H9 (cell line): ENCODE results near the gene TRIO. TPM values are rescaled to one million over a fixed set of nuclear protein-coding genes. Genes with fewer than 3 reads are reported as not detected.

ENCODE experiments used
- DNase-seq: peaks from one replicate; pipeline ENCODE4 v3.0.0-alpha.2; 2017
- H2AFZ ChIP-seq: one replicate; pipeline ENCODE4 v1.6.1; 2013; ENCODE audit warnings: mild to moderate bottlenecking, low read length, control low read depth, moderate library complexity
- H2AK5ac ChIP-seq: 2 replicates; pipeline ENCODE4 v1.6.1; 2013; ENCODE audit warnings: low read length, control low read depth, mixed read lengths; ENCODE audit not compliant: insufficient read length
- H2BK120ac ChIP-seq: one replicate; pipeline ENCODE4 v1.6.1; 2013; ENCODE audit warnings: low read depth, mild to moderate bottlenecking, low read length, control low read depth, inconsistent platforms; ENCODE audit not compliant: poor library complexity, severe bottlenecking
- H2BK12ac ChIP-seq: 2 replicates; pipeline ENCODE4 v1.6.1; 2013; ENCODE audit warnings: low read length, control low read depth, mixed read lengths, low read depth; ENCODE audit not compliant: insufficient read length
- H2BK15ac ChIP-seq: 2 replicates; pipeline ENCODE4 v1.6.1; 2013; ENCODE audit warnings: low read depth, low read length, control low read depth
- H2BK20ac ChIP-seq: one replicate; pipeline ENCODE4 v1.6.1; 2013; ENCODE audit warnings: low read depth, mild to moderate bottlenecking, low read length, control low read depth, inconsistent platforms; ENCODE audit not compliant: poor library complexity, severe bottlenecking
- H2BK5ac ChIP-seq: 2 replicates; pipeline ENCODE4 v1.6.1; 2013; ENCODE audit warnings: low read length, control low read depth, mixed read lengths; ENCODE audit not compliant: insufficient read length
- H3K14ac ChIP-seq: 2 replicates; pipeline ENCODE4 v1.6.1; 2013; ENCODE audit warnings: low read length, control low read depth; ENCODE audit not compliant: insufficient read depth
- H3K18ac ChIP-seq: 2 replicates; pipeline ENCODE4 v1.6.1; 2013; ENCODE audit warnings: low read depth, mild to moderate bottlenecking, mixed read lengths, low read length, control low read depth; ENCODE audit not compliant: insufficient read length
- H3K23ac ChIP-seq: 2 replicates; pipeline ENCODE4 v1.6.1; 2013; ENCODE audit warnings: low read length, control low read depth, mixed read lengths, low read depth; ENCODE audit not compliant: insufficient read length
- H3K23me2 ChIP-seq: 2 replicates; pipeline ENCODE4 v1.6.1; 2013; ENCODE audit warnings: low read depth, mild to moderate bottlenecking, mixed read lengths, low read length, control low read depth; ENCODE audit not compliant: insufficient read length, poor library complexity, severe bottlenecking
- H3K27ac ChIP-seq: 2 replicates; pipeline ENCODE4 v1.5.1; 2013; ENCODE audit warnings: low read length, control low read depth, mixed read lengths, low read depth; ENCODE audit not compliant: insufficient read length
- H3K27me3 ChIP-seq: 2 replicates; pipeline ENCODE4 v1.6.1; 2013; ENCODE audit warnings: low read length, control low read depth, inconsistent platforms; ENCODE audit not compliant: insufficient read depth
- H3K4ac ChIP-seq: 2 replicates; pipeline ENCODE4 v1.6.1; 2013; ENCODE audit warnings: low read depth, mild to moderate bottlenecking, control low read depth, inconsistent platforms, low read length, moderate library complexity
- H3K4me1 ChIP-seq: 2 replicates; pipeline ENCODE4 v1.6.1; 2013; ENCODE audit warnings: low read length, control low read depth, inconsistent platforms; ENCODE audit not compliant: insufficient read depth
- H3K4me2 ChIP-seq: 2 replicates; pipeline ENCODE4 v1.6.1; 2013; ENCODE audit warnings: low read length, control low read depth, mixed read lengths; ENCODE audit not compliant: insufficient read length, insufficient read depth
- H3K56ac ChIP-seq: 2 replicates; pipeline ENCODE4 v1.6.1; 2013; ENCODE audit warnings: low read depth, mild to moderate bottlenecking, mixed read lengths, low read length, control low read depth; ENCODE audit not compliant: insufficient read length
- H3K79me1 ChIP-seq: 2 replicates; pipeline ENCODE4 v1.6.1; 2013; ENCODE audit warnings: low read depth, mild to moderate bottlenecking, moderate library complexity, low read length, control low read depth, inconsistent platforms; ENCODE audit not compliant: insufficient read depth, poor library complexity, severe bottlenecking
- H3K79me2 ChIP-seq: 2 replicates; pipeline ENCODE4 v1.6.1; 2013; ENCODE audit warnings: low read length, control low read depth, inconsistent platforms; ENCODE audit not compliant: insufficient read depth
- H3K9ac ChIP-seq: 2 replicates; pipeline ENCODE4 v1.6.1; 2013; ENCODE audit warnings: low read length, control low read depth, mixed read lengths; ENCODE audit not compliant: insufficient read length; ENCODE audit errors: extremely low read depth
- H3K9me3 ChIP-seq: one replicate; pipeline ENCODE4 v1.6.1; 2013; ENCODE audit warnings: low read depth, low read length, inconsistent platforms; ENCODE audit not compliant: control insufficient read depth
- H3T11ph ChIP-seq: one replicate; pipeline ENCODE4 v1.6.1; 2013; ENCODE audit warnings: mild to moderate bottlenecking, low read length, control low read depth, inconsistent platforms
- H4K20me1 ChIP-seq: one replicate; pipeline ENCODE4 v1.6.1; 2013; ENCODE audit not compliant: control insufficient read depth, insufficient read length, insufficient read depth
- H4K5ac ChIP-seq: 2 replicates; pipeline ENCODE4 v1.6.1; 2013; ENCODE audit warnings: low read depth, mild to moderate bottlenecking, mixed read lengths, low read length, control low read depth; ENCODE audit not compliant: insufficient read length
- H4K8ac ChIP-seq: replicated peaks from 2 replicates; pipeline ENCODE4 v1.6.1; 2013; ENCODE audit warnings: low read length, control low read depth, mixed read lengths, low read depth; ENCODE audit not compliant: insufficient read length
- H4K91ac ChIP-seq: 2 replicates; pipeline ENCODE4 v1.6.1; 2013; ENCODE audit warnings: low read depth, mild to moderate bottlenecking, moderate library complexity, mixed read lengths, low read length, control low read depth; ENCODE audit not compliant: insufficient read length
- H3K27ac Mint-ChIP-seq, 3 experiments: 2 replicates in 2 of 3; 3 replicates in 1 of 3; pipeline ENCODE4 v1.8.0; 2020 to 2021; ENCODE audit warnings: mixed read lengths in 3 of 3, mild to moderate bottlenecking in 1 of 3, moderate library complexity in 1 of 3
- H3K27me3 Mint-ChIP-seq: 2 replicates; pipeline ENCODE4 v1.8.0; 2021; ENCODE audit warnings: low read depth, mild to moderate bottlenecking, moderate library complexity, mixed read lengths
- H3K36me3 Mint-ChIP-seq, 3 experiments: 2 replicates in 2 of 3; 3 replicates in 1 of 3; pipeline ENCODE4 v1.8.0; 2020 to 2021; ENCODE audit warnings: low read depth in 3 of 3, mixed read lengths in 3 of 3; ENCODE audit not compliant: insufficient read depth in 1 of 3
- H3K4me1 Mint-ChIP-seq, 2 experiments: 2 replicates each; pipeline ENCODE4 v1.8.0; 2020; ENCODE audit warnings: mixed read lengths in 2 of 2
- H3K4me3 Mint-ChIP-seq, 2 experiments: 2 replicates in 1 of 2; 3 replicates in 1 of 2; pipeline ENCODE4 v1.8.0; 2020 to 2021; ENCODE audit warnings: mild to moderate bottlenecking in 2 of 2, mixed read lengths in 2 of 2, moderate library complexity in 1 of 2
- H3K9me3 Mint-ChIP-seq, 2 experiments: 2 replicates in 1 of 2; 3 replicates in 1 of 2; pipeline ENCODE4 v1.8.0; 2020; ENCODE audit warnings: mild to moderate bottlenecking in 2 of 2, mixed read lengths in 2 of 2, moderate library complexity in 1 of 2
- whole genome bisulfite sequencing: extraction: QIAGEN DNeasy Blood & Tissue Kit; methylation state at CpG from one replicate; pipeline ENCODE4 v1.1.7; 2013; ENCODE audit warnings: missing lambda C conversion rate, low lambda C conversion rate, mixed read lengths; ENCODE audit not compliant: insufficient read length; ENCODE audit errors: extremely low coverage; 5-methylcytosine and 5-hydroxymethylcytosine counted together
- total RNA-seq: library from RNA; stranded (reverse); gene quantifications from 2 replicates; pipeline ENCODE4 v1.2.1, GENCODE V29; 2021
- TF ChIP-seq, protein P1 (sequence below): fragments of 200-600 bp; sonication (generic); conservative IDR thresholded peaks from 3 replicates; pipeline ENCODE4 v1.8.0; 2021; ENCODE audit warnings: antibody characterized with exemption, mild to moderate bottlenecking

The TRIO gene
- total RNA-seq, 1 experiment from 2014 or later, result 87.8 TPM

GRCh38 chr5:14247054-14247386 is 103.9 kb downstream of the TRIO start:
- Histone ChIP-seq H3K79me2 (peaks cover 26% of the 10 kb centered on the region; the same call in 1 of the 2 replicates), H2BK120ac (no peak overlapping the region), H3K9ac (no peak overlapping the region), H3K4me1 (peaks cover 9% of the 10 kb centered on the region), H3K18ac (no peak overlapping the region), H2AK5ac (no peak overlapping the region), H3K27me3 (no peaks in the 10 kb centered on the region), H4K20me1 (no peaks in the 10 kb centered on the region), H2BK5ac (no peak overlapping the region), H3K9me3 (no peaks in the 10 kb centered on the region), H2BK12ac (no peak overlapping the region), H3K4me2 (no peak overlapping the region), H2BK20ac (no peak overlapping the region), H3K27ac (no peak overlapping the region), H2BK15ac (no peak overlapping the region), H3K56ac (no peak overlapping the region), H4K5ac (no peak overlapping the region), H3K14ac (no peak overlapping the region), H3K79me1 (peaks cover 11% of the 10 kb centered on the region), H3K23me2 (no peaks in the 10 kb centered on the region), H3K4ac (no peak overlapping the region), H4K8ac (no peak overlapping the region), H3K23ac (no peak overlapping the region), H4K91ac (no peak overlapping the region), H3T11ph (no peak overlapping the region), H2AFZ (no peak overlapping the region)
- no CpG with 5 or more reads among the region's 4 CpGs for WGBS
- no peak for DNase-seq
- Mint-ChIP-seq H3K27me3 (no peaks in the 10 kb centered on the region), H3K4me3 (no peak overlapping the region), H3K4me1 (peaks cover 66 to 81% of the 10 kb centered on the region in 2 experiments), H3K36me3 (no peaks in the 10 kb centered on the region), H3K27ac (peak overlapping the region in 1 of 3 experiments; percentile 60; a peak in 2 of 7 replicates), H3K9me3 (no peaks in the 10 kb centered on the region)
- TF ChIP-seq, protein P1, sequence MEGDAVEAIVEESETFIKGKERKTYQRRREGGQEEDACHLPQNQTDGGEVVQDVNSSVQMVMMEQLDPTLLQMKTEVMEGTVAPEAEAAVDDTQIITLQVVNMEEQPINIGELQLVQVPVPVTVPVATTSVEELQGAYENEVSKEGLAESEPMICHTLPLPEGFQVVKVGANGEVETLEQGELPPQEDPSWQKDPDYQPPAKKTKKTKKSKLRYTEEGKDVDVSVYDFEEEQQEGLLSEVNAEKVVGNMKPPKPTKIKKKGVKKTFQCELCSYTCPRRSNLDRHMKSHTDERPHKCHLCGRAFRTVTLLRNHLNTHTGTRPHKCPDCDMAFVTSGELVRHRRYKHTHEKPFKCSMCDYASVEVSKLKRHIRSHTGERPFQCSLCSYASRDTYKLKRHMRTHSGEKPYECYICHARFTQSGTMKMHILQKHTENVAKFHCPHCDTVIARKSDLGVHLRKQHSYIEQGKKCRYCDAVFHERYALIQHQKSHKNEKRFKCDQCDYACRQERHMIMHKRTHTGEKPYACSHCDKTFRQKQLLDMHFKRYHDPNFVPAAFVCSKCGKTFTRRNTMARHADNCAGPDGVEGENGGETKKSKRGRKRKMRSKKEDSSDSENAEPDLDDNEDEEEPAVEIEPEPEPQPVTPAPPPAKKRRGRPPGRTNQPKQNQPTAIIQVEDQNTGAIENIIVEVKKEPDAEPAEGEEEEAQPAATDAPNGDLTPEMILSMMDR, result no peak
